C4-2B (cell line): ENCODE data around the gene COL6A2.

ENCODE experiments used
- ZFX ChIP-seq: fragments of 450-650 bp; IDR thresholded peaks from 2 replicates; pipeline ENCODE4 v1.6.1; 2017
- TF ChIP-seq, protein P1 (sequence below): fragments of 450-650 bp; conservative IDR thresholded peaks from 2 replicates; pipeline ENCODE4 v1.5.1; 2017; ENCODE audit warnings: mild to moderate bottlenecking

DNA sequence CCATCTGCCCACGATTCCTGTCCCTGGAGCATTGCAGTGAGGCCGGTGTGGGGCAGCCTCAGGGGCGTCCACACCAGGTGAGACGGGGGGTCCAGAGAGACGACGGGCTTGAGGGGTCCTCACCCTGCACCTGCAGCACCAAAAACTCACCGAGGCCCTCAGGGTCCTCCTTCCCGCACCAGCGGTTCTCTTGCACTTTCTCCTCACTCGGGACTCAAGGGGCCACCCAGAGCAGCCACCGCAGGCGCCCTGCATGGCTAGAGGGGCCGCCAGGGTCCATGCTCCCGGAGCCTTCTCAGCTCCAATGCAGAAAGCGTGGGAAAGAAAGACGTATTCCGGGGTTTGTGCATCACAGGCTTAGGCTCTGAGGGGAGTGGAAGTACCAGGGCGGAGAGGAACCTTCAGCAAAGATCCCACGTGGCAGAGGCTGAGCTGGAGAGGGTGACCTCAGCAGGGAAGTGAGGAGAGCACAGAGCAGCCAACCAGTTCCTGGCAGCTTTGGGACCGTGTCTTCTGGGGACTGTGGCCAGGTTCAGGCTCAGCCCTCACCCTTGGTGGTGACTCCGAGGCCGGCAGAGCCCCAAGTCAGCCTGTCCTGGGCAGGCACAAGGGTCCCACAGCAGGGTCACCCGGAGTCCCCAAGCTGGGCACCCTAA, 19.5 kb upstream of the COL6A2 start:
- TF ChIP-seq, protein P1, sequence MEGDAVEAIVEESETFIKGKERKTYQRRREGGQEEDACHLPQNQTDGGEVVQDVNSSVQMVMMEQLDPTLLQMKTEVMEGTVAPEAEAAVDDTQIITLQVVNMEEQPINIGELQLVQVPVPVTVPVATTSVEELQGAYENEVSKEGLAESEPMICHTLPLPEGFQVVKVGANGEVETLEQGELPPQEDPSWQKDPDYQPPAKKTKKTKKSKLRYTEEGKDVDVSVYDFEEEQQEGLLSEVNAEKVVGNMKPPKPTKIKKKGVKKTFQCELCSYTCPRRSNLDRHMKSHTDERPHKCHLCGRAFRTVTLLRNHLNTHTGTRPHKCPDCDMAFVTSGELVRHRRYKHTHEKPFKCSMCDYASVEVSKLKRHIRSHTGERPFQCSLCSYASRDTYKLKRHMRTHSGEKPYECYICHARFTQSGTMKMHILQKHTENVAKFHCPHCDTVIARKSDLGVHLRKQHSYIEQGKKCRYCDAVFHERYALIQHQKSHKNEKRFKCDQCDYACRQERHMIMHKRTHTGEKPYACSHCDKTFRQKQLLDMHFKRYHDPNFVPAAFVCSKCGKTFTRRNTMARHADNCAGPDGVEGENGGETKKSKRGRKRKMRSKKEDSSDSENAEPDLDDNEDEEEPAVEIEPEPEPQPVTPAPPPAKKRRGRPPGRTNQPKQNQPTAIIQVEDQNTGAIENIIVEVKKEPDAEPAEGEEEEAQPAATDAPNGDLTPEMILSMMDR: no peak
- no peak for TF ChIP-seq ZFX
